ENCODE data around the gene ATMIN. TPM values are rescaled to one million over a fixed set of nuclear protein-coding genes. Genes with fewer than 3 reads are reported as not detected.

ATMIN gene
- total RNA-seq, 1 experiment from 2014 or later = 46.7 TPM

DNA sequence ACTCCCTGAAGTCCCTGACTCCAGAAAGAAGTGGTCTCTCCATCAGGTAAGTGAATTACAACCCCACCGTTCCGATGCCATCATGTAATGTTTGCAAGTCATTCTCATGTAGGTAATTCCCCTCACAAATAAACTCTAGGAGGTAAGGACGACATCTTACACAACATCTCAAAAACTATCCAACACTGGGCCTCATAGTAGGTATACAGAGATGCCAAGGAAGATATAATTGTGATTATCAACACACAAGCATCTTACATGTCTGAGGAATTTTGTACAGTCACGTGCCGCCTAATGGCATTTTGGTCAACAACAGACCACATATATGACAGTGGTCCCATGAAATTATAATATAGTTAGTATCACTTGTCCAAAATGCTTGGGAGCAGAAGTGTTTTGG is 53.2 kb downstream of the ATMIN start:
- ChIA-PET CTCF (no interaction called here), RAD21 (ENCODE audit: low non-redundant PET in 1 of 2, low total read pairs in 2 of 2, uncharacterized antibody in 2 of 2, unreplicated experiment in 2 of 2) (no interaction called here), POLR2A (no interaction called here)
- Histone ChIP-seq H3K27ac (ENCODE audit: low read depth, low read length) (no peak overlapping the region), H3K4me3 (replicated peaks in 1 of 2; ENCODE audit: low read depth in 1 of 2, low read length in 2 of 2) (no peak overlapping the region), H4K20me1 (ENCODE audit: insufficient read depth) (no peaks in the 10 kb centered on the region), H3K4me2 (ENCODE audit: low read length) (no peak overlapping the region), H2AFZ (ENCODE audit: low read depth, low read length, poor library complexity, severe bottlenecking) (no peak overlapping the region), H3K4me1 (ENCODE audit: control insufficient read depth in 1 of 2, insufficient read depth in 2 of 2, low read length in 2 of 2) (no peaks in the 10 kb centered on the region), H3K27me3 (ENCODE audit: insufficient read depth, low read length) (no peaks in the 10 kb centered on the region), H3K36me3 (ENCODE audit: control insufficient read depth in 1 of 2, insufficient read depth in 2 of 2, low read length in 2 of 2) (peaks cover 9 to 23% of the 10 kb centered on the region in 2 experiments), H3K9me3 (ENCODE audit: control insufficient read depth in 1 of 2, insufficient read depth in 1 of 2, low read depth in 1 of 2, low read length in 2 of 2) (no peaks in the 10 kb centered on the region), H3K79me2 (ENCODE audit: insufficient read depth, low read length) (peaks cover 90% of the 10 kb centered on the region), H3K9me2 (ENCODE audit: insufficient read depth) (no peaks in the 10 kb centered on the region), H3K9ac (ENCODE audit: low read length) (no peak overlapping the region)
- TF ChIP-seq EZH2 (IDR thresholded peaks at IDR 0.05) = no peak
- TF ChIP-seq POLR2A (IDR thresholded peaks at IDR 0.05; ENCODE audit: borderline replicate concordance, extremely low read depth, insufficient read depth, insufficient read length) = no peak
- no peak for TF ChIP-seq ELF1 (IDR thresholded peaks at IDR 0.05; ENCODE audit: borderline replicate concordance, low read depth)
- TF ChIP-seq, protein P1, sequence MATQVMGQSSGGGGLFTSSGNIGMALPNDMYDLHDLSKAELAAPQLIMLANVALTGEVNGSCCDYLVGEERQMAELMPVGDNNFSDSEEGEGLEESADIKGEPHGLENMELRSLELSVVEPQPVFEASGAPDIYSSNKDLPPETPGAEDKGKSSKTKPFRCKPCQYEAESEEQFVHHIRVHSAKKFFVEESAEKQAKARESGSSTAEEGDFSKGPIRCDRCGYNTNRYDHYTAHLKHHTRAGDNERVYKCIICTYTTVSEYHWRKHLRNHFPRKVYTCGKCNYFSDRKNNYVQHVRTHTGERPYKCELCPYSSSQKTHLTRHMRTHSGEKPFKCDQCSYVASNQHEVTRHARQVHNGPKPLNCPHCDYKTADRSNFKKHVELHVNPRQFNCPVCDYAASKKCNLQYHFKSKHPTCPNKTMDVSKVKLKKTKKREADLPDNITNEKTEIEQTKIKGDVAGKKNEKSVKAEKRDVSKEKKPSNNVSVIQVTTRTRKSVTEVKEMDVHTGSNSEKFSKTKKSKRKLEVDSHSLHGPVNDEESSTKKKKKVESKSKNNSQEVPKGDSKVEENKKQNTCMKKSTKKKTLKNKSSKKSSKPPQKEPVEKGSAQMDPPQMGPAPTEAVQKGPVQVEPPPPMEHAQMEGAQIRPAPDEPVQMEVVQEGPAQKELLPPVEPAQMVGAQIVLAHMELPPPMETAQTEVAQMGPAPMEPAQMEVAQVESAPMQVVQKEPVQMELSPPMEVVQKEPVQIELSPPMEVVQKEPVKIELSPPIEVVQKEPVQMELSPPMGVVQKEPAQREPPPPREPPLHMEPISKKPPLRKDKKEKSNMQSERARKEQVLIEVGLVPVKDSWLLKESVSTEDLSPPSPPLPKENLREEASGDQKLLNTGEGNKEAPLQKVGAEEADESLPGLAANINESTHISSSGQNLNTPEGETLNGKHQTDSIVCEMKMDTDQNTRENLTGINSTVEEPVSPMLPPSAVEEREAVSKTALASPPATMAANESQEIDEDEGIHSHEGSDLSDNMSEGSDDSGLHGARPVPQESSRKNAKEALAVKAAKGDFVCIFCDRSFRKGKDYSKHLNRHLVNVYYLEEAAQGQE (IDR thresholded peaks at IDR 0.05; ENCODE audit: low read depth) = no peak
- no peak for TF ChIP-seq JUND (IDR thresholded peaks at IDR 0.05)
- no peak for TF ChIP-seq ZNF274 (IDR thresholded peaks at IDR 0.05; ENCODE audit: low read depth, low read length)
- no peak for TF ChIP-seq SP1 (IDR thresholded peaks at IDR 0.05; ENCODE audit: low read depth)
- no peak for TF ChIP-seq SIN3A (IDR thresholded peaks at IDR 0.05; ENCODE audit: low read depth)
- no peak for TF ChIP-seq CEBPB (IDR thresholded peaks at IDR 0.05; ENCODE audit: low read depth)
- no peak for TF ChIP-seq RAD21 (IDR thresholded peaks at IDR 0.05; ENCODE audit: low read depth)
- TF ChIP-seq, protein P2, sequence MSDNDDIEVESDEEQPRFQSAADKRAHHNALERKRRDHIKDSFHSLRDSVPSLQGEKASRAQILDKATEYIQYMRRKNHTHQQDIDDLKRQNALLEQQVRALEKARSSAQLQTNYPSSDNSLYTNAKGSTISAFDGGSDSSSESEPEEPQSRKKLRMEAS (IDR thresholded peaks at IDR 0.05) = no peak
- no peak for TF ChIP-seq TCF7L2 (IDR thresholded peaks at IDR 0.05; ENCODE audit: borderline replicate concordance, extremely low read depth, insufficient read depth, insufficient read length)
- TF ChIP-seq SRF (IDR thresholded peaks at IDR 0.05; ENCODE audit: low read depth) = no peak
- TF ChIP-seq, protein P3, sequence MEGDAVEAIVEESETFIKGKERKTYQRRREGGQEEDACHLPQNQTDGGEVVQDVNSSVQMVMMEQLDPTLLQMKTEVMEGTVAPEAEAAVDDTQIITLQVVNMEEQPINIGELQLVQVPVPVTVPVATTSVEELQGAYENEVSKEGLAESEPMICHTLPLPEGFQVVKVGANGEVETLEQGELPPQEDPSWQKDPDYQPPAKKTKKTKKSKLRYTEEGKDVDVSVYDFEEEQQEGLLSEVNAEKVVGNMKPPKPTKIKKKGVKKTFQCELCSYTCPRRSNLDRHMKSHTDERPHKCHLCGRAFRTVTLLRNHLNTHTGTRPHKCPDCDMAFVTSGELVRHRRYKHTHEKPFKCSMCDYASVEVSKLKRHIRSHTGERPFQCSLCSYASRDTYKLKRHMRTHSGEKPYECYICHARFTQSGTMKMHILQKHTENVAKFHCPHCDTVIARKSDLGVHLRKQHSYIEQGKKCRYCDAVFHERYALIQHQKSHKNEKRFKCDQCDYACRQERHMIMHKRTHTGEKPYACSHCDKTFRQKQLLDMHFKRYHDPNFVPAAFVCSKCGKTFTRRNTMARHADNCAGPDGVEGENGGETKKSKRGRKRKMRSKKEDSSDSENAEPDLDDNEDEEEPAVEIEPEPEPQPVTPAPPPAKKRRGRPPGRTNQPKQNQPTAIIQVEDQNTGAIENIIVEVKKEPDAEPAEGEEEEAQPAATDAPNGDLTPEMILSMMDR (IDR thresholded peaks at IDR 0.05 in 2 of 3, conservative IDR thresholded peaks at IDR 0.05 in 1 of 3; ENCODE audit: borderline replicate concordance in 1 of 3, insufficient read depth in 1 of 3, low read depth in 2 of 3, low read length in 2 of 3) = no peak
- TF ChIP-seq FOSL1 (IDR thresholded peaks at IDR 0.05; ENCODE audit: low read depth) = no peak
- TF ChIP-seq, protein P4, sequence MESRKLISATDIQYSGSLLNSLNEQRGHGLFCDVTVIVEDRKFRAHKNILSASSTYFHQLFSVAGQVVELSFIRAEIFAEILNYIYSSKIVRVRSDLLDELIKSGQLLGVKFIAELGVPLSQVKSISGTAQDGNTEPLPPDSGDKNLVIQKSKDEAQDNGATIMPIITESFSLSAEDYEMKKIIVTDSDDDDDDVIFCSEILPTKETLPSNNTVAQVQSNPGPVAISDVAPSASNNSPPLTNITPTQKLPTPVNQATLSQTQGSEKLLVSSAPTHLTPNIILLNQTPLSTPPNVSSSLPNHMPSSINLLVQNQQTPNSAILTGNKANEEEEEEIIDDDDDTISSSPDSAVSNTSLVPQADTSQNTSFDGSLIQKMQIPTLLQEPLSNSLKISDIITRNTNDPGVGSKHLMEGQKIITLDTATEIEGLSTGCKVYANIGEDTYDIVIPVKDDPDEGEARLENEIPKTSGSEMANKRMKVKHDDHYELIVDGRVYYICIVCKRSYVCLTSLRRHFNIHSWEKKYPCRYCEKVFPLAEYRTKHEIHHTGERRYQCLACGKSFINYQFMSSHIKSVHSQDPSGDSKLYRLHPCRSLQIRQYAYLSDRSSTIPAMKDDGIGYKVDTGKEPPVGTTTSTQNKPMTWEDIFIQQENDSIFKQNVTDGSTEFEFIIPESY (IDR thresholded peaks at IDR 0.05; ENCODE audit: extremely low read depth, insufficient replicate concordance, low read length) = no peak
- TF ChIP-seq CBX3 (IDR thresholded peaks at IDR 0.05; ENCODE audit: low read depth) = no peak
- TF ChIP-seq EZH2phosphoT487 (IDR thresholded peaks at IDR 0.05; ENCODE audit: borderline replicate concordance) = no peak
- no peak for TF ChIP-seq YY1 (IDR thresholded peaks at IDR 0.05; ENCODE audit: extremely low read depth, insufficient replicate concordance, low read depth, low read length)
- ATAC-seq = no peak
- no TSS peak for BruUV-seq (replicated peaks)
- DNase-seq (ENCODE audit: low read depth, low spot score) = no peak
- intact Hi-C loops (cut with micrococcal nuclease) = no loop called here

Data from HCT116 (cell line).